NB4 (cell line): ENCODE measurements around the gene KCTD19.

ENCODE experiments used
- MYC ChIP-seq: IDR thresholded peaks from 2 replicates; pipeline ENCODE4 v1.6.1; 2011; ENCODE audit warnings: low read depth, low read length
- POLR2A ChIP-seq: IDR thresholded peaks from 2 replicates; pipeline ENCODE4 v1.6.1; 2011; ENCODE audit warnings: mild to moderate bottlenecking; ENCODE audit not compliant: insufficient read length; ENCODE audit errors: extremely low read depth
- TF ChIP-seq, protein P1 (sequence below): IDR thresholded peaks from one replicate; pipeline ENCODE4 v1.5.1; 2012; ENCODE audit warnings: low read depth, low read length

DNA sequence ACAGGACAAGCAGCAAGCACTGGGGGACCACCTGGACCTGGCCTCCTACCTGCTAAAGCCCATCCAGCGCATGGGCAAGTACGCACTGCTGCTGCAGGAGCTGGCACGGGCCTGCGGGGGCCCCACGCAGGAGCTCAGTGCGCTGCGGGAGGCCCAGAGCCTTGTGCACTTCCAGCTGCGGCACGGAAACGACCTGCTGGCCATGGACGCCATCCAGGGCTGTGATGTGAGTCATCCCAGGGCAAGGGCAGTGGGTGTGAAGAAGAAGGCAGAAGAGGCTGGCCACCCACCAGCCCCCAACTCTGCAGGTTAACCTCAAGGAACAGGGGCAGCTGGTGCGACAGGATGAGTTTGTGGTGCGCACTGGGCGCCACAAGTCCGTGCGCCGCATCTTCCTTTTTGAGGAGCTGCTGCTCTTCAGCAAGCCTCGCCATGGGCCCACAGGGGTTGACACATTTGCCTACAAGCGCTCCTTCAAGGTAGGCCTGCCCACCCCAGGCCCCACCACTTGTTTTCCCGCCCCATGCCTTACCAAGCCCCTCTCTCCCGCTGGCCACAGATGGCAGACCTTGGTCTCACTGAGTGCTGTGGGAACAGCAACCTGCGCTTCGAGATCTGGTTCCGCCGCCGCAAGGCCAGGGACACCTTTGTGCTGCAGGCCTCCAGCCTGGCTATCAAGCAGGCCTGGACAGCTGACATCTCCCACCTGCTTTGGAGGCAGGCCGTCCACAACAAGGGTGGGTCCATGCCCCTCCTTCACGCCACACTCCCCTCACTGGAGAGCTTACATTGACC is 39.9 kb downstream of the KCTD19 start:
- TF ChIP-seq, protein P1, sequence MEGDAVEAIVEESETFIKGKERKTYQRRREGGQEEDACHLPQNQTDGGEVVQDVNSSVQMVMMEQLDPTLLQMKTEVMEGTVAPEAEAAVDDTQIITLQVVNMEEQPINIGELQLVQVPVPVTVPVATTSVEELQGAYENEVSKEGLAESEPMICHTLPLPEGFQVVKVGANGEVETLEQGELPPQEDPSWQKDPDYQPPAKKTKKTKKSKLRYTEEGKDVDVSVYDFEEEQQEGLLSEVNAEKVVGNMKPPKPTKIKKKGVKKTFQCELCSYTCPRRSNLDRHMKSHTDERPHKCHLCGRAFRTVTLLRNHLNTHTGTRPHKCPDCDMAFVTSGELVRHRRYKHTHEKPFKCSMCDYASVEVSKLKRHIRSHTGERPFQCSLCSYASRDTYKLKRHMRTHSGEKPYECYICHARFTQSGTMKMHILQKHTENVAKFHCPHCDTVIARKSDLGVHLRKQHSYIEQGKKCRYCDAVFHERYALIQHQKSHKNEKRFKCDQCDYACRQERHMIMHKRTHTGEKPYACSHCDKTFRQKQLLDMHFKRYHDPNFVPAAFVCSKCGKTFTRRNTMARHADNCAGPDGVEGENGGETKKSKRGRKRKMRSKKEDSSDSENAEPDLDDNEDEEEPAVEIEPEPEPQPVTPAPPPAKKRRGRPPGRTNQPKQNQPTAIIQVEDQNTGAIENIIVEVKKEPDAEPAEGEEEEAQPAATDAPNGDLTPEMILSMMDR: no peak
- TF ChIP-seq POLR2A: no peak
- TF ChIP-seq MYC: no peak
